CD4-positive, alpha-beta T cell (primary cell): ENCODE data around the gene DYNC2LI1. TPM values are rescaled to one million over a fixed set of nuclear protein-coding genes. Genes with fewer than 3 reads are reported as not detected.

Experiments used
- ATAC-seq: fragments of 200-7000 bp; cut with Tn5 transposase; one replicate; pipeline ENCODE4 v1.10.0; 2022; ENCODE audit warnings: mild to moderate bottlenecking; ENCODE audit not compliant: poor library complexity
- CTCF ChIA-PET: fragments of 350-600 bp; sonication (Branson Sonifier 250); formaldehyde crosslinking; loops from one replicate; lab custom pipeline; 2021; ENCODE audit warnings: antibody characterized with exemption, inconsistent platforms; lab: Charles Lee
- POLR2A ChIA-PET: fragments of 350-600 bp; sonication (Branson Sonifier 250); formaldehyde crosslinking; loops from one replicate; lab custom pipeline; 2021; ENCODE audit warnings: antibody characterized with exemption, inconsistent platforms; lab: Charles Lee
- DNase-seq, 14 experiments: peaks; one replicate each; pipeline ENCODE4 v3.0.0-alpha.2; 2013 to 2020; ENCODE audit warnings: mixed read lengths in 2 of 14
- H3K27ac ChIP-seq, 2 donors: one replicate each; pipeline versions ENCODE4 v1.5.1 to v1.7.0; 2013; ENCODE audit warnings: low read length in 2 of 2, low read depth in 1 of 2, mild to moderate bottlenecking in 1 of 2
- H3K27me3 ChIP-seq, 2 experiments: 1 replicate in 1 of 2; 2 replicates in 1 of 2; pipeline versions ENCODE4 v1.6.1 to v1.7.0; 2013; ENCODE audit warnings: low read length in 2 of 2, control low read depth in 1 of 2, mild to moderate bottlenecking in 1 of 2, moderate library complexity in 1 of 2; ENCODE audit not compliant: insufficient read depth in 2 of 2, control insufficient read depth in 1 of 2
- H3K36me3 ChIP-seq: one replicate; pipeline ENCODE4 v1.6.1; 2013; ENCODE audit warnings: low read length, control low read depth; ENCODE audit not compliant: insufficient read depth
- H3K4me1 ChIP-seq: one replicate; pipeline ENCODE4 v1.6.1; 2013; ENCODE audit warnings: low read length, control low read depth; ENCODE audit not compliant: insufficient read depth
- H3K4me3 ChIP-seq: one replicate; pipeline ENCODE4 v1.5.1; 2013; ENCODE audit warnings: mild to moderate bottlenecking, low read length, moderate library complexity
- H3K9me3 ChIP-seq, 2 experiments: 1 replicate in 1 of 2; 2 replicates in 1 of 2; pipeline versions ENCODE4 v1.6.1 to v1.7.0; 2013; ENCODE audit warnings: low read length in 2 of 2, mild to moderate bottlenecking in 2 of 2, control low read depth in 1 of 2, moderate library complexity in 1 of 2; ENCODE audit not compliant: control insufficient read depth in 1 of 2, insufficient read depth in 1 of 2
- H3K27ac Mint-ChIP-seq: one replicate; pipeline ENCODE4 v1.8.0; 2020; ENCODE audit warnings: mixed read lengths
- H3K27me3 Mint-ChIP-seq: one replicate; pipeline ENCODE4 v1.8.0; 2021; ENCODE audit warnings: mixed read lengths
- H3K36me3 Mint-ChIP-seq: one replicate; pipeline ENCODE4 v1.8.0; 2021; ENCODE audit warnings: low read depth, mixed read lengths
- H3K4me1 Mint-ChIP-seq: one replicate; pipeline ENCODE4 v1.8.0; 2021; ENCODE audit warnings: low read depth, mixed read lengths
- H3K4me3 Mint-ChIP-seq: one replicate; pipeline ENCODE4 v1.8.0; 2020; ENCODE audit warnings: mild to moderate bottlenecking, mixed read lengths
- H3K9me3 Mint-ChIP-seq: one replicate; pipeline ENCODE4 v1.8.0; 2020; ENCODE audit warnings: mixed read lengths
- CTCF ChIP-seq: fragments of 200-600 bp; IDR thresholded peaks from one replicate; pipeline ENCODE4 v1.8.0; 2022; ENCODE audit warnings: antibody characterized with exemption, mild to moderate bottlenecking
- intact Hi-C, 2 experiments: fragments of 100-400 bp; cut with DNase I in 1 of 2; cut with micrococcal nuclease in 1 of 2; formaldehyde crosslinking; loops; one replicate each; pipeline versions ENCODE4 v1.15.1 to v1.9.0; 2023 to 2025; cut with DNase I, micrococcal nuclease
- total RNA-seq, 174 experiments: library from RNA in 2 of 174; stranded (reverse) in 2 of 174; gene quantifications; one replicate each; pipeline ENCODE4 v1.2.3 and lab custom pipeline; 2021 to 2026

DYNC2LI1 gene
- total RNA-seq, 2 experiments from 2014 or later, result 2.1 to 2.2 TPM

- no peaks in the 10 kb centered on the region for H3K27me3 ChIP-seq
- POLR2A ChIA-PET, result no interaction called here
- no peak for TF ChIP-seq CTCF
- DNase-seq (no peak), ATAC-seq (no peak)
- no peaks in the 10 kb centered on the region for H3K9me3 ChIP-seq
- CTCF ChIA-PET, result no interaction called here
- Mint-ChIP-seq H3K9me3 (no peaks in the 10 kb centered on the region), H3K4me3 (no peak overlapping the region), H3K4me1 (no peaks in the 10 kb centered on the region), H3K27ac (no peak overlapping the region), H3K27me3 (no peaks in the 10 kb centered on the region), H3K36me3 (peaks cover 33% of the 10 kb centered on the region)
- no peak overlapping the region for H3K27ac ChIP-seq
- no peaks in the 10 kb centered on the region for H3K36me3 ChIP-seq
- no peaks in the 10 kb centered on the region for H3K4me1 ChIP-seq
- intact Hi-C loops, result no loop called here
- H3K4me3 ChIP-seq, result no peak overlapping the region
Measured at GRCh38 chr2:43791035-43791765, 17.4 kb downstream of the DYNC2LI1 start.

- no peak overlapping the region for H3K27ac ChIP-seq
- H3K27me3 ChIP-seq, result no peaks in the 10 kb centered on the region
- no peak for DNase-seq
- ChIA-PET POLR2A (interaction anchor here (0.5 kb wide), 1 partner anchor 1146 kb away, joined by 3 read pairs; no protein-coding TSS in a partner anchor), CTCF (no interaction called here)
- H3K36me3 Mint-ChIP-seq, result peaks cover 28% of the 10 kb centered on the region
- H3K4me3 Mint-ChIP-seq, result no peak overlapping the region
- no peaks in the 10 kb centered on the region for H3K4me1 Mint-ChIP-seq
- H3K27ac Mint-ChIP-seq, result no peak overlapping the region
- TF ChIP-seq CTCF, result no peak
- H3K9me3 Mint-ChIP-seq, result no peaks in the 10 kb centered on the region
- H3K4me3 ChIP-seq, result no peak overlapping the region
- ATAC-seq, result no peak
- no peaks in the 10 kb centered on the region for H3K36me3 ChIP-seq
- no peaks in the 10 kb centered on the region for H3K9me3 ChIP-seq
- no peaks in the 10 kb centered on the region for H3K4me1 ChIP-seq
- intact Hi-C loops, result no loop called here
- no peaks in the 10 kb centered on the region for H3K27me3 Mint-ChIP-seq
Measured at GRCh38 chr2:43792653-43793052, 18.8 kb downstream of the DYNC2LI1 start.

- Histone ChIP-seq H3K4me3 (no peak overlapping the region), H3K27ac (no peak overlapping the region), H3K4me1 (no peaks in the 10 kb centered on the region), H3K36me3 (no peaks in the 10 kb centered on the region), H3K27me3 (no peaks in the 10 kb centered on the region), H3K9me3 (no peaks in the 10 kb centered on the region)
- Mint-ChIP-seq H3K9me3 (no peaks in the 10 kb centered on the region), H3K27me3 (no peaks in the 10 kb centered on the region), H3K36me3 (peaks cover 18% of the 10 kb centered on the region), H3K4me3 (no peak overlapping the region), H3K27ac (no peak overlapping the region), H3K4me1 (no peaks in the 10 kb centered on the region)
- DNase-seq (no peak), ATAC-seq (no peak)
- TF ChIP-seq CTCF, result no peak
- CTCF ChIA-PET, result no interaction called here
- POLR2A ChIA-PET, result no interaction called here
- intact Hi-C loops, result no loop called here
Measured at GRCh38 chr2:43794956-43795355, 21.1 kb downstream of the DYNC2LI1 start.
